IMR-90 (cell line): ENCODE data around the gene DPP10. TPM values are rescaled to one million over a fixed set of nuclear protein-coding genes. Genes with fewer than 3 reads are reported as not detected.

Experiments
- ATAC-seq: fragments of 200-7000 bp; cut with Tn5 transposase; 2 replicates; pipeline ENCODE4 v1.9.1; 2020; ENCODE audit warnings: low read depth, mild to moderate bottlenecking, moderate library complexity
- BruUV-seq: library from RNA; stranded (reverse); fragments of 400-500 nt; replicated peaks from 2 replicates; lab custom pipeline; 2021; lab: Mats Ljungman, UMichigan
- CTCF ChIA-PET: fragments of 300-600 bp; formaldehyde crosslinking; extraction: SDS; loops from one replicate; lab custom pipeline; 2021; ENCODE audit warnings: antibody characterized with exemption; lab: Yijun Ruan, JAX
- POLR2A ChIA-PET: fragments of 300-600 bp; sonication (Branson Sonifier 250); formaldehyde crosslinking; loops from one replicate; lab custom pipeline; 2022; ENCODE audit warnings: antibody characterized with exemption; ENCODE audit not compliant: unreplicated experiment; lab: Charles Lee
- DNase-seq: peaks from one replicate; pipeline ENCODE4 v3.0.0; 2013
- H2AFZ ChIP-seq: replicated peaks from 2 replicates; pipeline ENCODE3; 2013; ENCODE audit warnings: low read length, mild to moderate bottlenecking; ENCODE audit not compliant: poor library complexity
- H2AK5ac ChIP-seq: 2 replicates; pipeline ENCODE4 v1.6.1; 2013; ENCODE audit warnings: low read depth, low read length, inconsistent platforms
- H2AK9ac ChIP-seq: replicated peaks from 2 replicates; pipeline ENCODE3; 2013; ENCODE audit warnings: mild to moderate bottlenecking, low read depth, low read length, moderate library complexity; ENCODE audit not compliant: poor library complexity
- H2BK120ac ChIP-seq: 2 replicates; pipeline ENCODE4 v1.6.1; 2013; ENCODE audit warnings: low read depth, low read length, inconsistent platforms
- H2BK15ac ChIP-seq: 3 replicates; pipeline ENCODE4 v1.6.1; 2013; ENCODE audit warnings: low read depth, low read length, inconsistent platforms
- H2BK20ac ChIP-seq: 2 replicates; pipeline ENCODE4 v1.6.1; 2013; ENCODE audit warnings: low read depth, mild to moderate bottlenecking, inconsistent platforms, low read length, moderate library complexity
- H2BK5ac ChIP-seq: 2 replicates; pipeline ENCODE4 v1.6.1; 2013; ENCODE audit warnings: mild to moderate bottlenecking, low read depth, low read length, inconsistent platforms; ENCODE audit not compliant: poor library complexity, severe bottlenecking
- H3K14ac ChIP-seq: replicated peaks from 2 replicates; pipeline ENCODE4 v1.6.1; 2013; ENCODE audit warnings: low read depth, low read length, inconsistent platforms
- H3K18ac ChIP-seq: 2 replicates; pipeline ENCODE4 v1.6.1; 2013; ENCODE audit warnings: low read depth, low read length, control low read depth
- H3K23ac ChIP-seq: 2 replicates; pipeline ENCODE4 v1.6.1; 2013; ENCODE audit warnings: low read depth, low read length, inconsistent platforms
- H3K27ac ChIP-seq: 2 replicates; pipeline ENCODE4 v1.5.1; 2013; ENCODE audit warnings: mild to moderate bottlenecking, control low read depth, low read length; ENCODE audit not compliant: insufficient read depth
- H3K27me3 ChIP-seq: 2 replicates; pipeline ENCODE4 v1.6.1; 2013; ENCODE audit warnings: low read length; ENCODE audit not compliant: control insufficient read depth, insufficient read depth
- H3K36me3 ChIP-seq: 2 replicates; pipeline ENCODE4 v1.6.1; 2013; ENCODE audit warnings: low read length, mixed read lengths; ENCODE audit not compliant: control insufficient read depth, insufficient read depth
- H3K4ac ChIP-seq: 2 replicates; pipeline ENCODE4 v1.6.1; 2013; ENCODE audit warnings: low read depth, low read length, inconsistent platforms
- H3K4me1 ChIP-seq: 2 replicates; pipeline ENCODE4 v1.6.1; 2013; ENCODE audit warnings: low read length, mixed read lengths; ENCODE audit not compliant: control insufficient read depth, insufficient read depth
- H3K4me2 ChIP-seq: 2 replicates; pipeline ENCODE4 v1.6.1; 2013; ENCODE audit warnings: low read depth, mild to moderate bottlenecking, control low read depth, low read length, moderate library complexity
- H3K4me3 ChIP-seq: 2 replicates; pipeline ENCODE4 v1.5.1; 2013; ENCODE audit warnings: low read depth, mild to moderate bottlenecking, control low read depth, low read length, moderate library complexity; ENCODE audit not compliant: insufficient read depth
- H3K56ac ChIP-seq: 2 replicates; pipeline ENCODE4 v1.6.1; 2013; ENCODE audit warnings: low read length, inconsistent platforms; ENCODE audit not compliant: insufficient read depth; ENCODE audit errors: extremely low read depth
- H3K79me1 ChIP-seq, 2 experiments: 2 replicates each; pipeline ENCODE4 v1.6.1; 2013; ENCODE audit warnings: low read length in 2 of 2, inconsistent platforms in 1 of 2, low read depth in 1 of 2
- H3K9ac ChIP-seq: 2 replicates; pipeline ENCODE4 v1.6.1; 2013; ENCODE audit warnings: low read depth, low read length, control low read depth
- H3K9me1 ChIP-seq: 2 replicates; pipeline ENCODE4 v1.6.1; 2013; ENCODE audit warnings: low read length, inconsistent platforms; ENCODE audit not compliant: insufficient read depth
- H3K9me3 ChIP-seq: 2 replicates; pipeline ENCODE4 v1.6.1; 2013; ENCODE audit warnings: low read length; ENCODE audit not compliant: control insufficient read depth, insufficient read depth
- H4K20me1 ChIP-seq: 2 replicates; pipeline ENCODE4 v1.6.1; 2013; ENCODE audit warnings: low read length, inconsistent platforms; ENCODE audit not compliant: insufficient read depth
- H4K5ac ChIP-seq: 2 replicates; pipeline ENCODE4 v1.6.1; 2013; ENCODE audit warnings: mild to moderate bottlenecking, low read depth, low read length, control low read depth
- H4K8ac ChIP-seq, 2 experiments: 2 replicates each; pipeline ENCODE4 v1.6.1; 2013; ENCODE audit warnings: low read depth in 2 of 2, low read length in 2 of 2, control low read depth in 1 of 2, inconsistent platforms in 1 of 2
- H4K91ac ChIP-seq: 2 replicates; pipeline ENCODE4 v1.6.1; 2013; ENCODE audit warnings: low read depth, low read length, inconsistent platforms; ENCODE audit not compliant: insufficient read depth
- BHLHE40 ChIP-seq: fragments of 150-350 bp; IDR thresholded peaks from 2 replicates; pipeline ENCODE4 v1.6.1; 2016; ENCODE audit warnings: mild to moderate bottlenecking, low read depth, low read length
- CEBPB ChIP-seq: IDR thresholded peaks from 2 replicates; pipeline ENCODE4 v1.6.1; 2012; ENCODE audit warnings: low read depth, low read length, improper control_type of control experiment
- CHD1 ChIP-seq: IDR thresholded peaks from 2 replicates; pipeline ENCODE4 v1.6.1; 2012; ENCODE audit warnings: low read depth, low read length, improper control_type of control experiment
- FOS ChIP-seq: fragments of 150-350 bp; IDR thresholded peaks from 2 replicates; pipeline ENCODE4 v1.6.1; 2016; ENCODE audit warnings: low read depth, low read length
- MAFK ChIP-seq: IDR thresholded peaks from 2 replicates; pipeline ENCODE4 v1.6.1; 2012; ENCODE audit warnings: low read depth, low read length, improper control_type of control experiment
- MAZ ChIP-seq: IDR thresholded peaks from 2 replicates; pipeline ENCODE4 v1.6.1; 2012; ENCODE audit warnings: low read depth, mild to moderate bottlenecking, low read length, improper control_type of control experiment, moderate library complexity, borderline replicate concordance
- MXI1 ChIP-seq: IDR thresholded peaks from 2 replicates; pipeline ENCODE4 v1.6.1; 2012; ENCODE audit warnings: low read depth, mild to moderate bottlenecking, low read length, moderate library complexity, borderline replicate concordance
- NFE2L2 ChIP-seq: fragments of 150-350 bp; IDR thresholded peaks from 2 replicates; pipeline ENCODE4 v1.6.1; 2016; ENCODE audit warnings: low read depth, mild to moderate bottlenecking, low read length
- POLR2A ChIP-seq: IDR thresholded peaks from 2 replicates; pipeline ENCODE4 v1.6.1; 2012; ENCODE audit warnings: mild to moderate bottlenecking, low read depth, low read length
- RAD21 ChIP-seq: IDR thresholded peaks from 2 replicates; pipeline ENCODE4 v1.6.1; 2012; ENCODE audit warnings: low read length, improper control_type of control experiment
- RCOR1 ChIP-seq: IDR thresholded peaks from 2 replicates; pipeline ENCODE4 v1.6.1; 2012; ENCODE audit warnings: mild to moderate bottlenecking, low read length, improper control_type of control experiment; ENCODE audit not compliant: insufficient replicate concordance
- RFX5 ChIP-seq: IDR thresholded peaks from 2 replicates; pipeline ENCODE4 v1.8.0; 2012; ENCODE audit warnings: low read depth, mild to moderate bottlenecking, low read length, moderate library complexity
- SMC3 ChIP-seq: fragments of 150-350 bp; IDR thresholded peaks from 2 replicates; pipeline ENCODE4 v1.6.1; 2016; ENCODE audit warnings: low read depth, mild to moderate bottlenecking, antibody characterized with exemption, low read length, moderate library complexity
- WGBS, 2 experiments: methylation state at CpG; one replicate each; pipeline versions ENCODE4 v1.1.5 to v1.1.7; 2013; ENCODE audit warnings: missing lambda C conversion rate in 2 of 2; ENCODE audit not compliant: insufficient read length in 1 of 2; ENCODE audit errors: extremely low coverage in 2 of 2; 5-methylcytosine and 5-hydroxymethylcytosine counted together
- dilution Hi-C: fragments of 300-500 bp; cut with HindIII; formaldehyde crosslinking; loops from one replicate; pipeline ENCODE4 v1.14.3; 2018; ENCODE audit warnings: low sequenced_read_pairs; ENCODE audit not compliant: unreplicated experiment
- in situ Hi-C: fragments of 300-500 bp; cut with MboI; formaldehyde crosslinking; loops from 3 replicates; pipeline ENCODE4 v1.14.3; 2019; ENCODE audit warnings: low sequenced_read_pairs, inconsistent platforms, mixed read lengths
- intact Hi-C: fragments of 100-400 bp; cut with micrococcal nuclease; formaldehyde crosslinking; loops from 2 replicates; pipeline ENCODE4 v1.10.0; 2022
- polyA plus RNA-seq, 3 experiments: library from polyadenylated mRNA; depleted of rRNA; stranded (reverse); fragments of >200 nt; gene quantifications; 2 replicates each; pipeline ENCODE4 v1.2.3, GENCODE V29; 2012; ENCODE audit warnings: low replicate concordance in 1 of 3
- total RNA-seq: library from RNA; depleted of rRNA; stranded (reverse); fragments of >200 nt; gene quantifications from 2 replicates; pipeline ENCODE4 v1.2.3, GENCODE V29; 2012
- TF ChIP-seq, protein P1 (sequence below): fragments of 150-350 bp; IDR thresholded peaks from 2 replicates; pipeline ENCODE4 v1.6.1; 2017; ENCODE audit warnings: mild to moderate bottlenecking, antibody characterized with exemption, low read length, low read depth
- TF ChIP-seq, protein P2 (sequence below): conservative IDR thresholded peaks from 2 replicates; pipeline ENCODE4 v1.5.1; 2012; ENCODE audit warnings: mild to moderate bottlenecking, low read depth, low read length, improper control_type of control experiment
- TF ChIP-seq, protein P3 (sequence below): fragments of 150-350 bp; IDR thresholded peaks from 2 replicates; pipeline ENCODE4 v1.6.1; 2016; ENCODE audit warnings: low read depth, mild to moderate bottlenecking, low read length, moderate library complexity, borderline replicate concordance

The DPP10 gene
- total and polyA plus RNA-seq, 2 of the 4 experiments (the other 2 are of a cell fraction), result not detected

DNA sequence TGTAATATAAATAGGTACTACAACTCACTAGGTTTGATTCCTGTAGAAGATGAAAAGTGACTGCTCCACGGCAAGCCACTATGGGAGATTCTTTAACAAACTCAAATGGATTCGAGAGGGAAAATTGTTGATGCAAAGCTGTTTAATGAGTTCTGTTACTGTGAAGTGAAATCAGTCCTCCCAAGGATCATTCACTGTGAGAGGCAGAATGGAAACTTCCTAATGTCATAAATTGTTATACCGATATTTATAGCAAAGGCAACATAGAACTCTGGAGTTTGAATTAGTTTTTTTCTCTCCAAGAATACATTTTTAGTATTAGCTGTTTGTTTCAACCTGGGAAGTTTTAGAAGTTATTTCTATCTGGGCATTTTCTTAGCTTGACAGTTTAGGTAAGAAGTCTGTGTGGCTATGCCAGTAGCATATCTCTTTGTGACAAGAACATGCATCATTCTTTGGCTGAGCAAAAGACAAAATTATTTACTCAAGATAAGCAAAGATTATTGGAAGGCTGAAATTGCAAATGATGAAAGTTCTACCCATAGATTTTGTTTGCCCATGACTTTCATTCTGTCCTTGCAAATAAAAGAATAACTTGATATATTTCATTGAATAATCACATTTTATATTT, 979.7 kb downstream of the DPP10 start:
- Histone ChIP-seq H2BK120ac (no peak overlapping the region), H3K4ac (no peak overlapping the region), H3K4me2 (no peak overlapping the region), H2AK5ac (no peak overlapping the region), H4K20me1 (no peaks in the 10 kb centered on the region), H2AK9ac (no peak overlapping the region), H3K23ac (no peak overlapping the region), H3K9ac (no peak overlapping the region), H3K9me3 (peaks cover 6% of the 10 kb centered on the region), H3K79me1 (no peaks in the 10 kb centered on the region), H3K27ac (no peak overlapping the region), H2BK5ac (no peak overlapping the region), H2BK15ac (no peak overlapping the region), H3K9me1 (no peaks in the 10 kb centered on the region), H3K36me3 (no peaks in the 10 kb centered on the region), H4K8ac (no peak overlapping the region), H3K14ac (no peak overlapping the region), H3K4me3 (no peak overlapping the region), H2BK20ac (no peak overlapping the region), H3K18ac (no peak overlapping the region), H4K91ac (no peak overlapping the region), H3K27me3 (no peaks in the 10 kb centered on the region), H3K4me1 (no peaks in the 10 kb centered on the region), H2AFZ (no peak overlapping the region), H3K56ac (no peak overlapping the region), H4K5ac (no peak overlapping the region)
- ATAC-seq, result no peak
- DNase-seq, result no peak
- BruUV-seq, result no TSS peak
- dilution Hi-C loops (no loop called here), in situ Hi-C loops (no loop called here), intact Hi-C loops (no loop called here)
- CTCF ChIA-PET, result no interaction called here
- no CpG with 5 or more reads among the region's 3 CpGs for whole genome bisulfite sequencing, 2 experiments
- POLR2A ChIA-PET, result no interaction called here
- TF ChIP-seq, protein P1, sequence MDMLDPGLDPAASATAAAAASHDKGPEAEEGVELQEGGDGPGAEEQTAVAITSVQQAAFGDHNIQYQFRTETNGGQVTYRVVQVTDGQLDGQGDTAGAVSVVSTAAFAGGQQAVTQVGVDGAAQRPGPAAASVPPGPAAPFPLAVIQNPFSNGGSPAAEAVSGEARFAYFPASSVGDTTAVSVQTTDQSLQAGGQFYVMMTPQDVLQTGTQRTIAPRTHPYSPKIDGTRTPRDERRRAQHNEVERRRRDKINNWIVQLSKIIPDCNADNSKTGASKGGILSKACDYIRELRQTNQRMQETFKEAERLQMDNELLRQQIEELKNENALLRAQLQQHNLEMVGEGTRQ, result no peak
- TF ChIP-seq CHD1, result no peak
- TF ChIP-seq RCOR1, result no peak
- no peak for TF ChIP-seq CEBPB
- TF ChIP-seq BHLHE40, result no peak
- no peak for TF ChIP-seq RFX5
- TF ChIP-seq SMC3, result no peak
- TF ChIP-seq FOS, result no peak
- no peak for TF ChIP-seq RAD21
- no peak for TF ChIP-seq MAFK
- no peak for TF ChIP-seq MXI1
- TF ChIP-seq, protein P2, sequence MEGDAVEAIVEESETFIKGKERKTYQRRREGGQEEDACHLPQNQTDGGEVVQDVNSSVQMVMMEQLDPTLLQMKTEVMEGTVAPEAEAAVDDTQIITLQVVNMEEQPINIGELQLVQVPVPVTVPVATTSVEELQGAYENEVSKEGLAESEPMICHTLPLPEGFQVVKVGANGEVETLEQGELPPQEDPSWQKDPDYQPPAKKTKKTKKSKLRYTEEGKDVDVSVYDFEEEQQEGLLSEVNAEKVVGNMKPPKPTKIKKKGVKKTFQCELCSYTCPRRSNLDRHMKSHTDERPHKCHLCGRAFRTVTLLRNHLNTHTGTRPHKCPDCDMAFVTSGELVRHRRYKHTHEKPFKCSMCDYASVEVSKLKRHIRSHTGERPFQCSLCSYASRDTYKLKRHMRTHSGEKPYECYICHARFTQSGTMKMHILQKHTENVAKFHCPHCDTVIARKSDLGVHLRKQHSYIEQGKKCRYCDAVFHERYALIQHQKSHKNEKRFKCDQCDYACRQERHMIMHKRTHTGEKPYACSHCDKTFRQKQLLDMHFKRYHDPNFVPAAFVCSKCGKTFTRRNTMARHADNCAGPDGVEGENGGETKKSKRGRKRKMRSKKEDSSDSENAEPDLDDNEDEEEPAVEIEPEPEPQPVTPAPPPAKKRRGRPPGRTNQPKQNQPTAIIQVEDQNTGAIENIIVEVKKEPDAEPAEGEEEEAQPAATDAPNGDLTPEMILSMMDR, result no peak
- no peak for TF ChIP-seq MAZ
- TF ChIP-seq, protein P3, sequence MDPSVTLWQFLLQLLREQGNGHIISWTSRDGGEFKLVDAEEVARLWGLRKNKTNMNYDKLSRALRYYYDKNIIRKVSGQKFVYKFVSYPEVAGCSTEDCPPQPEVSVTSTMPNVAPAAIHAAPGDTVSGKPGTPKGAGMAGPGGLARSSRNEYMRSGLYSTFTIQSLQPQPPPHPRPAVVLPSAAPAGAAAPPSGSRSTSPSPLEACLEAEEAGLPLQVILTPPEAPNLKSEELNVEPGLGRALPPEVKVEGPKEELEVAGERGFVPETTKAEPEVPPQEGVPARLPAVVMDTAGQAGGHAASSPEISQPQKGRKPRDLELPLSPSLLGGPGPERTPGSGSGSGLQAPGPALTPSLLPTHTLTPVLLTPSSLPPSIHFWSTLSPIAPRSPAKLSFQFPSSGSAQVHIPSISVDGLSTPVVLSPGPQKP, result no peak
- TF ChIP-seq POLR2A, result no peak
- no peak for TF ChIP-seq NFE2L2
